BLaER1 treated with 17β-estradiol and CSF1 and Interleukin-3, amounts not matched to agents 10 nM and 100 nM (cell line): ENCODE results near the gene CYFIP1.

ENCODE experiments used
- H3K27ac ChIP-seq, 11 experiments: shearing (Covaris generic); formaldehyde crosslinking; 2 replicates each; pipeline ENCODE4 v1.8.1; 2022
- H3K27me3 ChIP-seq, 11 experiments: shearing (Covaris generic); formaldehyde crosslinking; 2 replicates each; pipeline ENCODE4 v1.8.1; 2022
- H3K36me3 ChIP-seq, 11 experiments: shearing (Covaris generic); formaldehyde crosslinking; 2 replicates each; pipeline ENCODE4 v1.8.1; 2022
- H3K4me1 ChIP-seq, 10 experiments: shearing (Covaris generic); formaldehyde crosslinking; 2 replicates each; pipeline ENCODE4 v1.8.1; 2022
- H3K4me2 ChIP-seq, 11 experiments: shearing (Covaris generic); formaldehyde crosslinking; 2 replicates each; pipeline ENCODE4 v1.8.1; 2022
- H3K4me3 ChIP-seq, 10 experiments: shearing (Covaris generic); formaldehyde crosslinking; 2 replicates each; pipeline ENCODE4 v1.8.1; 2022
- H3K9ac ChIP-seq, 11 experiments: shearing (Covaris generic); formaldehyde crosslinking; 2 replicates each; pipeline ENCODE4 v1.8.1; 2022
- H3K9me3 ChIP-seq, 11 experiments: shearing (Covaris generic); formaldehyde crosslinking; replicated peaks in 1 of 11; 2 replicates each; pipeline ENCODE4 v1.8.1; 2022
- H4K20me1 ChIP-seq, 11 experiments: shearing (Covaris generic); formaldehyde crosslinking; 2 replicates each; pipeline ENCODE4 v1.8.1; 2022
- Cebpa-rat ChIP-seq, 11 experiments: shearing (Covaris generic); IDR thresholded peaks; 2 replicates each; pipeline ENCODE4 v1.8.1; 2022

The CYFIP1 gene

DNA sequence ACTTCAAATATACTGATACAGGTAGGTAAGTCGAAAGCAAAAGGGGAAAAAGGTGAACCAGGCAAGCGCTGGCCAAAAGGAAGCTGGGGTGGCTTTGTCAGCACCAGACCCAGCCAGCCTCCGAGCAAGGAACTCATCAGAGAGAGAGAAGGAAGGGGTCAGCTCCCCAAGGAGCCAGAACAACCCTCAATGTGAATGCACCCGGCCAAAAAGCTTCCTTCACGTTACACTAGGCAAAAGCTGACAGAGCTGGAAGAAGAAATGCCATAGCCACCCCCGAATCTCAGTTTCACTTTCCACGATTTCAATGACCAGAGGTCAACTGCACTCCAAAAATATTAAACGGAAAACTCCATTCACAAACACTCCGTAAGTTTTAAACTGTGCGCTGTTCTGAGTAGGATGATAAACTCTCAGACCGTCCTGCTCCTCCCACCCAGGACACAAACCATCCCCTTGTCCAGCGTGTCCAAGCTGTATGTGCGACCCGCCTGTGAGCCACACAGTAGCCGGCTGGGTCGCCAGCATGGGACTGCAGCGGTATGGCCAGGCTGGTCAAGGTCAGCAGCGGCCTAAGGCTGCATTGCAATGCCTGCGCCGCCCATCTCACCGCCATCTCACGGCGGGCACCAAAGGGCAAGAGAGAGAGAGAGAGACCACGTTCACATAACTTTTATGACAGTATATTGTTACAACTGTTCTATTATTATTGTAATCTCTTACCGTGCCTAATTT is 29.7 kb downstream of the CYFIP1 start:
- peak overlapping the region; percentile 17 to 70 (median 51); a peak in 19 of 22 replicates for H3K9ac ChIP-seq
- H3K4me2 ChIP-seq = peak overlapping the region; percentile 80 to 100 (median 96)
- peak overlapping the region in 9 of 11 experiments; percentile 61 to 83 (median 67); a peak in 19 of 22 replicates for H3K27ac ChIP-seq

DNA sequence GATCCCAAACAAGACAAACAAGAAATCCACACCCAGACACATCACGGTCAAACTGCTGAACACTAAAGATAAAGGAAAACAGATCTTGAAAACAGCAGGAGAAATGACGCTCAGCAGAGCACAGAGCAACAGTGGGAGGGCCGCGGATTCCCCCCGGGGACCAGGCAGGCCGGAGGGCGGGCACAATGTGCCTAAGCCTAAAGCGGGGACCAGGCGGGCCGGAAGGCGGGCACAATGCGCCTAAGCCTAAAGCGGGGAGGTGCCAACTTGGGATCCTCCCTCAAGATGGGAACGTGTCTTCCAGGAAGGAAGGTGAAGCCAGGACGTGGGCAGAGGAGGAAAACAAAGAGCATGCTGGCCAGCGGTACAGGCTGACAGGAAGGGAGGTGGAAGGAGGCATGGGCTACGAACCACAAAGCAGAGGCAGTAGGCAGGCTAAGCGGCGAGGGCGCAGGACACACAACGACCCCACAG is 31.1 kb downstream of the CYFIP1 start:
- no peaks in the 10 kb centered on the region for H3K9me3 ChIP-seq
- peak overlapping the region; percentile 54 to 75 (median 71) for H3K9ac ChIP-seq
- H3K4me3 ChIP-seq = peak overlapping the region; percentile 12 to 64 (median 51); a peak in 19 of 20 replicates
- peaks cover 24 to 100% (median 77%) of the 10 kb centered on the region in 11 experiments for H4K20me1 ChIP-seq
- peak overlapping the region; percentile 80 to 100 (median 96) for H3K4me2 ChIP-seq
- no peaks in the 10 kb centered on the region; a peak in 1 of 22 replicates for H3K27me3 ChIP-seq
- peaks cover 72 to 84% (median 77%) of the 10 kb centered on the region in 10 experiments for H3K4me1 ChIP-seq
- peak overlapping the region; percentile 10 to 86 (median 76); a peak in 21 of 22 replicates for H3K27ac ChIP-seq
- H3K36me3 ChIP-seq = peaks cover 23 to 38% (median 33%) of the 10 kb centered on the region in 11 experiments
- no peak for TF ChIP-seq Cebpa-rat (IDR thresholded peaks at IDR 0.05)

More for the DNA sequence above, 29.7 kb downstream of the CYFIP1 start:
- Histone ChIP-seq H3K36me3 (peaks cover 11 to 25% (median 20%) of the 10 kb centered on the region in 11 experiments; a peak in 21 of 22 replicates), H4K20me1 (peaks cover 24 to 100% (median 81%) of the 10 kb centered on the region in 11 experiments), H3K4me1 (peaks cover 85 to 97% (median 90%) of the 10 kb centered on the region in 10 experiments), H3K27me3 (no peaks in the 10 kb centered on the region; a peak in 1 of 22 replicates), H3K9me3 (no peaks in the 10 kb centered on the region), H3K4me3 (peak overlapping the region in 8 of 10 experiments; percentile 12 to 50 (median 23); a peak in 15 of 20 replicates)
- no peak for TF ChIP-seq Cebpa-rat (IDR thresholded peaks at IDR 0.05)

DNA sequence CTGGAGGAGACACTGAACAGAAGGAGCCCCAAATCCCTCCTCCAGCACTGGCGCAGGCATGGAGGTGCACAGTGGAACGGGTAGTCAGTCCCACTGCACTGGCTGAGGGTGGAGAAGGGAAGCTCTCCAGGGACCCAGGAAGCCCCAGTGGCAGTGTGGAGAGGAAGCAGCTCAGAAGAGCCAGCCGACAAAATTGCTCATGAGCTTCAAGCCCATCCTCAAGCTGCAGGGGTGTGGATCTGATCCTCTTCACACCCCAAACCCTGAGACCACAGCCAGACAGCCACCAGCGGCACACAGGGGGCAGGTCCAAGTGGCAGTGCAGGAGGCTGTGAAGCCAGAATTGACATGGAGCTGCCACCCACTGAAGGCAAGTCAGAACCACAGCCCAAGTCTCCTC is 32.1 kb downstream of the CYFIP1 start:
- Histone ChIP-seq H3K36me3 (peaks cover 34 to 48% (median 43%) of the 10 kb centered on the region in 11 experiments), H3K27me3 (no peaks in the 10 kb centered on the region), H3K9ac (peak overlapping the region in 10 of 11 experiments; percentile 3 to 75 (median 71); a peak in 17 of 22 replicates), H3K27ac (peak overlapping the region in 10 of 11 experiments; percentile 0 to 86 (median 76); a peak in 14 of 22 replicates), H3K9me3 (no peaks in the 10 kb centered on the region), H3K4me1 (peaks cover 62 to 74% (median 66%) of the 10 kb centered on the region in 10 experiments), H4K20me1 (peaks cover 24 to 99% (median 70%) of the 10 kb centered on the region in 11 experiments), H3K4me3 (peak overlapping the region in 6 of 10 experiments; percentile 18 to 58 (median 51); a peak in 3 of 20 replicates), H3K4me2 (peak overlapping the region; percentile 80 to 100 (median 96))
- no peak for TF ChIP-seq Cebpa-rat (IDR thresholded peaks at IDR 0.05)

DNA sequence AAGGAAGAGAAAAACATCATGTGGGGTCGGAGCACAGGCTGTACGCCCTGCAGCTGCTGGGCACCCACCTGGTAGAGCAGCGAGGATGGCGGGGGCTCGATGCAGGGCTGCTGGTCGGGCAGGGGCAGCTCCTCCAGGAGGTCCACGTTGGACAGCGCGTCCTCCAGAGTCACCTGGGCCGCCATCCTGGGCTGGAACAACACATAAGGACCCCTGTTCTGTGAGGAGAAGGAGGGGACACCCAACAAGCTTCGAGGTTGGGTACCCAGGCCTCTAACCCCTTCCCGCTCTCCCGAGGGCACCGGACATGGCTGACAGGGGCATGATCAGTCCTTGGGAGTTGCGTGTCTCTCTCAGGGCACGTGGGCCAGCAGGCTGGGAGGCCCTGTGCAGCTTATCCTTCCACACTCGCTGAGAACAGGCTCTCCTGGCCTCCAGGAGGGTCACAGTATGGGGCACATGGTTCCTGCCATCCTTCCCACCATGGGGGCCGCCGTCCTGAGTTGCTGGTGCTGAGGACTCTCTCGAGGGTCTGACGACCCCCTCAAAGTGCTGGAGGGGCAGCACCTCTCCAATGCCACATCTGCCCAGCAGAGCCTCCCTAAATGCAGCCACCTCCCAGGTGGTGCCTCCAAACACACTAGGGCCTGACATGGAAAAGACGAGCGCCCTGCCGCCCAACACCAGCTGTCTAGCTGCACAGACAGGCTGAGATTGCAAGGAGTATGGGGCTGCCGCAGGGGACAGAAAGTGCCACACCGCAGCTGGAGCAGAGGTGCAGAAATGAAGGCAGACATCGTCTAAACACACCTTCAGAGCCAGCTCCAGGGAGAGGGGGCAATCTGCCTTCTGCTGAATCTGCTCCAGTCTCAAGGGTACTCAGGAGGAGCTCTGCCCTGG is 32.8 kb downstream of the CYFIP1 start:
- Histone ChIP-seq H3K4me2 (peak overlapping the region; percentile 80 to 100 (median 96)), H3K4me1 (peaks cover 54 to 66% (median 59%) of the 10 kb centered on the region in 10 experiments), H3K9ac (peak overlapping the region in 8 of 11 experiments; percentile 71 to 75 (median 71); a peak in 9 of 22 replicates), H4K20me1 (peaks cover 24 to 99% (median 70%) of the 10 kb centered on the region in 11 experiments), H3K4me3 (0 out of 20 replicates have a peak overlapping the region, but pooled peaks of 1 of the 10 experiments have one; percentile 57), H3K27me3 (no peaks in the 10 kb centered on the region), H3K36me3 (peaks cover 41 to 55% (median 50%) of the 10 kb centered on the region in 11 experiments), H3K9me3 (no peaks in the 10 kb centered on the region), H3K27ac (peak overlapping the region in 7 of 11 experiments; percentile 67 to 86 (median 77); a peak in 6 of 22 replicates)
- no peak for TF ChIP-seq Cebpa-rat (IDR thresholded peaks at IDR 0.05)

DNA sequence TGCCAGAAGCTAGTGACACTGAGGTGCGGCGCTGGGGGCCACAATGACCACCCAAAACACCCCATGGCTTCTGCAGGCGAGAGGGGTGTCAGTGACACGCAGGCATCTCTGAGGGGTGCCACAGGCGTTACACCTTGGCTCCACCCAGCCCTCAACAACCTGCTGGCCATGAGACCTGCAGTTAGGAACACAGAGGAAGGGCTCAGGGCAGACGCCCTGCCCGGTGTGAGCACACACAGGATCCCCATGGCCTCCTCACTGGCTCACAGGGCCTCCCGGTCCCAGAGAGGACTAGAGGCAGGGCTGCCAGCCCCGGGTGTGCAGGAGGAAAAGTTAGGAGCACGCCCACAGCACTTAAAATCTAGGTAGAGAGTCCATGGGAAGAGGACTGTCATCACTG is 35.1 kb downstream of the CYFIP1 start:
- Histone ChIP-seq H3K27ac (no peak overlapping the region), H3K9me3 (no peaks in the 10 kb centered on the region), H3K4me2 (no peak overlapping the region), H4K20me1 (peaks cover 29 to 99% (median 58%) of the 10 kb centered on the region in 11 experiments), H3K9ac (no peak overlapping the region; a peak in 1 of 22 replicates), H3K4me3 (no peak overlapping the region), H3K36me3 (peaks cover 63 to 78% (median 73%) of the 10 kb centered on the region in 11 experiments), H3K27me3 (no peaks in the 10 kb centered on the region), H3K4me1 (peaks cover 32 to 44% (median 36%) of the 10 kb centered on the region in 10 experiments)
- TF ChIP-seq Cebpa-rat (IDR thresholded peaks at IDR 0.05) = no peak

DNA sequence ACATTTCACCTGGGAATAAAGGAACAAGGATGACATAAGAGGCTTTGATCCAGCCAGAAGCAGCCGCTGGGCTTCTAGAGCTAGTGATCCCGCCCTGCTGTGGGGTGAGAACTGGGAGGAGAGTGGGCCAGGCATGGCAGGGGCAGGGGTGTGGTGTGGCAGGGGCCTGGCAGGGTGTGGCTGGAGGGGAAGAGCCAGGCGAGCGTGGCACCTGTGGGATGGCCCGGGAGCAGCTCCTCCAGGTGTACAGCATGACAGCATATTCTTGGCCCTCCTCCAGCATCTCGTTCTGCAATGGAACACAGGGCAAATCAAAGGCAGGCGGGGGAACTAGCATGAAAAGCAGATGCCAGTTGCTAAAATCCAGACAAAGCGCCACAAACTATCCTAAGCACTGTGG is 35.5 kb downstream of the CYFIP1 start:
- H3K27ac ChIP-seq = no peak overlapping the region
- TF ChIP-seq Cebpa-rat (IDR thresholded peaks at IDR 0.05) = no peak
- H3K4me3 ChIP-seq = no peak overlapping the region
- H3K36me3 ChIP-seq = peaks cover 66 to 82% (median 77%) of the 10 kb centered on the region in 11 experiments
- H3K9me3 ChIP-seq = no peaks in the 10 kb centered on the region
- H3K9ac ChIP-seq = no peak overlapping the region; a peak in 1 of 22 replicates
- no peaks in the 10 kb centered on the region for H3K27me3 ChIP-seq
- peaks cover 27 to 39% (median 32%) of the 10 kb centered on the region in 10 experiments for H3K4me1 ChIP-seq
- peaks cover 32 to 99% (median 61%) of the 10 kb centered on the region in 11 experiments for H4K20me1 ChIP-seq
- H3K4me2 ChIP-seq = no peak overlapping the region

DNA sequence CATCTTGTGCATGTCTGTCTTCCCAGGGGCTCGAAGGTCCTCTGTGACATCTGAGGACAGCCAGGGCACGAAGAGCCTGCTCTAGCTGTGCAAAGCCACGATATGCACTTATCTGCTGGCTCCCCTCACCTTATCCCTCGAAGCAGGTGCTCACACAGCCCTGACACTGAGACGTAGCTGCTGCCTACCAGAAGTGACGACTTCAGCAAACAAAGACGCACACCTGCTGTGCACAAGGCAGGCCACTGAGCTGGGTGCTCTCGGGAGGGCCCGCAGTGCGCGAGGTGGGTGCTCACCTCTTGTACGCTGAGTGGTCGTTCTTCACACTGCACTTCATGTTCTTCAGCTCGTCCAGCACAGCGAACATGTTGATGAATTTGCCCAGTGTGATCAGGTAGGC is 37.3 kb downstream of the CYFIP1 start:
- H3K4me2 ChIP-seq = no peak overlapping the region
- no peaks in the 10 kb centered on the region for H3K9me3 ChIP-seq
- TF ChIP-seq Cebpa-rat (IDR thresholded peaks at IDR 0.05) = no peak
- H3K9ac ChIP-seq = no peak overlapping the region
- H3K4me3 ChIP-seq = no peak overlapping the region
- peaks cover 11 to 28% (median 18%) of the 10 kb centered on the region in 10 experiments for H3K4me1 ChIP-seq
- H3K27ac ChIP-seq = no peak overlapping the region
- peaks cover 26 to 99% (median 63%) of the 10 kb centered on the region in 11 experiments for H4K20me1 ChIP-seq
- H3K36me3 ChIP-seq = peaks cover 82 to 100% (median 95%) of the 10 kb centered on the region in 11 experiments
- no peaks in the 10 kb centered on the region for H3K27me3 ChIP-seq

DNA sequence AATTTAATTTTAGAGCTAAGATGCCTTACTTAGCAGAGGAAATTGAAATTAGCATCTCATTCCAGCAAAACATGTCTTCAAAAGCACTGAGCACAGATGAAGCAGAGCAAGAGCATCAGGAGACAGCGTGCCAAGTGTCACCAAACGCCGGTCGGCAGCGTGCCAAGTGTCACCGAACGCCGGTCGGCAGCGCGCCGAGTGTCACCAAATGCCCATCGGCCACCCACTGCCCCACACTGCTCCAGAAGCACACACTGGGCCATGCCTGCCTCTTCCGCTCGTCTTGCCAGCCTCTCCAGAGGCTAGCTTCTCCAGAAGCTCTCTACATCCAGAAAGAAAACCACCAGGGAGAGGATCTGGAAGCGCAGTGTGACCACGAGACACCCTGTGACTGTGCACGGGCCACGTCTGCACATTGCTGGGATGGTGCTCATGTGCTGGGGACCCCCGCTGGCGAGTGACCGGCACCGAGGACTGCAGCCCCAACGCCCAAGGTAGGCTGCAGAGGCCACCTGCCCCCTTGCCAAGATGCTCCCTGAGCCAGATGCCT is 37.8 kb downstream of the CYFIP1 start:
- Histone ChIP-seq H3K4me3 (no peak overlapping the region), H3K27ac (no peak overlapping the region), H4K20me1 (peaks cover 21 to 99% (median 58%) of the 10 kb centered on the region in 11 experiments; a peak in 21 of 22 replicates), H3K27me3 (no peaks in the 10 kb centered on the region), H3K4me2 (no peak overlapping the region), H3K9me3 (no peaks in the 10 kb centered on the region), H3K36me3 (peaks cover 87 to 100% (median 99%) of the 10 kb centered on the region in 11 experiments), H3K4me1 (peaks cover 8 to 28% (median 15%) of the 10 kb centered on the region in 10 experiments), H3K9ac (no peak overlapping the region)
- TF ChIP-seq Cebpa-rat (IDR thresholded peaks at IDR 0.05) = no peak
